Measurements from ENCODE around the gene VPS35. TPM values are rescaled to one million over a fixed set of nuclear protein-coding genes. Genes with fewer than 3 reads are reported as not detected.

Gene VPS35
- total and polyA plus RNA-seq, 2 of the 13 experiments (the other 11 are each of a cell fraction or from before 2014, with no cell fraction given): 30.7 to 136 TPM

DNA sequence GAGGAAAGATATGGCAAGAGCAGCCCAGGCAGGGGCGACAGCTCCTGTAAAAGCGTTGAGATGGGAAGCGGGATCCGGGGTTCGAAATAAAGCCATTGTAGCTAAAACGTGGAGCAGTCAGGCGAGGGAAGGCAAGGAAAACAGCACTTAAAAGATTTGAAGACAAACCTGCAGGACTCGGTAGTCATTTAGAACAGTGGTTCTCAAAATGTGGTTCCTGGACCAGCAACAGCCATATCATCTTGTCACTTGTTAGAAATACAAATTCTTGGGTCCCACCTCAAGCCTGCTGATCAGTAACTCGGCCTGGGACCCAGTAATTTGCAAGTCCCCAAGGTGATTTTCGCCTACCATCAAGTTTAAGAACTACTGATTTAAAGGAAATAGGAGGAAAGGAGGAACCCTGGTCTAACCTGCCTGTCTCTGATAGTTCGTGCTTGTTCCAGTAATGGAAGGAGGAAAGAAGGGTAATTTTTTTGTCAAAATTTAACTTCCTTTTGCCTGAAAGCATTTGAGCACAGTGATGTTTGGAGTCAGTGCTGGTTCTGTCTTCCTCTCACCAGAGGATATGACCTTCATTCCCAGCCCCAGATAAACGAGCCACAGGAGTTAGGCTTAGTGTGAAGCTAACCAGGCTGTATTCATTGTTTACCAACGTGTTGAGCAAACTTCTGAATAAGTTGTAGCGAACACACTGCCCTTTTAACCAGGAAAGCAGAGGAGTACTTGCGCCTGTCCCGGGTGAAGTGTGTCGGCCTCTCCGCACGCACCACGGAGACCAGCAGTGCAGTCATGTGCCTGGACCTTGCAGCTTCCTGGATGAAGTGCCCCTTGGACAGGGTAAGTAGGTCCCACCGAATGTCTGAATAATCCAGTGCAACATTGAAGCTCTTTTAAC, 1.6 kb upstream of the VPS35 start (continued):
- no peak for TF ChIP-seq SP1 (IDR thresholded peaks at IDR 0.05)
- TF ChIP-seq SP1 (CRISPR knock-in tag; IDR thresholded peaks at IDR 0.05): no peak
- no peak for TF ChIP-seq ZSCAN30 (CRISPR knock-in tag; IDR thresholded peaks at IDR 0.05)
- TF ChIP-seq PPARG (CRISPR knock-in tag; conservative IDR thresholded peaks at IDR 0.05): no peak
- TF ChIP-seq, protein P1, sequence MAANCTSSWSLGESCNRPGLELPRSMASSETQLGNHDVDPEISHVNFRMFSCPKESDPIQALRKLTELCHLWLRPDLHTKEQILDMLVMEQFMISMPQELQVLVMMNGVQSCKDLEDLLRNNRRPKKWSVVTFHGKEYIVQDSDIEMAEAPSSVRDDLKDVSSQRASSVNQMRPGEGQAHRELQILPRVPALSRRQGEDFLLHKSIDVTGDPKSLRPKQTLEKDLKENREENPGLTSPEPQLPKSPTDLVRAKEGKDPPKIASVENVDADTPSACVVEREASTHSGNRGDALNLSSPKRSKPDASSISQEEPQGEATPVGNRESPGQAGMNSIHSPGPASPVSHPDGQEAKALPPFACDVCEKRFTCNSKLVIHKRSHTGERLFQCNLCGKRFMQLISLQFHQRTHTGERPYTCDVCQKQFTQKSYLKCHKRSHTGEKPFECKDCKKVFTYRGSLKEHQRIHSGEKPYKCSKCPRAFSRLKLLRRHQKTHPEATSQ (CRISPR knock-in tag; IDR thresholded peaks at IDR 0.05; ENCODE audit: borderline replicate concordance): no peak
- TF ChIP-seq, protein P2, sequence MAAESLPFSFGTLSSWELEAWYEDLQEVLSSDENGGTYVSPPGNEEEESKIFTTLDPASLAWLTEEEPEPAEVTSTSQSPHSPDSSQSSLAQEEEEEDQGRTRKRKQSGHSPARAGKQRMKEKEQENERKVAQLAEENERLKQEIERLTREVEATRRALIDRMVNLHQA (CRISPR knock-in tag; IDR thresholded peaks at IDR 0.05): no peak
- TF ChIP-seq ZNF557 (CRISPR knock-in tag; IDR thresholded peaks at IDR 0.05): 0 out of 2 replicates have a peak, but pooled peaks have one; percentile 21
- peak; percentile 70 for TF ChIP-seq ARID5B (CRISPR knock-in tag; IDR thresholded peaks at IDR 0.05)
- no peak for TF ChIP-seq ZNF775 (CRISPR knock-in tag; IDR thresholded peaks at IDR 0.05; ENCODE audit: borderline replicate concordance)
- no peak for TF ChIP-seq HDAC6 (IDR thresholded peaks at IDR 0.05; ENCODE audit: low read depth, low read length)
- TF ChIP-seq MIER3 (CRISPR knock-in tag; IDR thresholded peaks at IDR 0.05; ENCODE audit: borderline replicate concordance): peak; percentile 70; the same call in 1 of the 2 replicates
- peak; percentile 35; the same call in 1 of the 2 replicates for TF ChIP-seq ZFY (CRISPR knock-in tag; IDR thresholded peaks at IDR 0.05)
- peak; percentile 53 for TF ChIP-seq PAXIP1 (CRISPR knock-in tag; conservative IDR thresholded peaks at IDR 0.05)
- TF ChIP-seq, protein P3, sequence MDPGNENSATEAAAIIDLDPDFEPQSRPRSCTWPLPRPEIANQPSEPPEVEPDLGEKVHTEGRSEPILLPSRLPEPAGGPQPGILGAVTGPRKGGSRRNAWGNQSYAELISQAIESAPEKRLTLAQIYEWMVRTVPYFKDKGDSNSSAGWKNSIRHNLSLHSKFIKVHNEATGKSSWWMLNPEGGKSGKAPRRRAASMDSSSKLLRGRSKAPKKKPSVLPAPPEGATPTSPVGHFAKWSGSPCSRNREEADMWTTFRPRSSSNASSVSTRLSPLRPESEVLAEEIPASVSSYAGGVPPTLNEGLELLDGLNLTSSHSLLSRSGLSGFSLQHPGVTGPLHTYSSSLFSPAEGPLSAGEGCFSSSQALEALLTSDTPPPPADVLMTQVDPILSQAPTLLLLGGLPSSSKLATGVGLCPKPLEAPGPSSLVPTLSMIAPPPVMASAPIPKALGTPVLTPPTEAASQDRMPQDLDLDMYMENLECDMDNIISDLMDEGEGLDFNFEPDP (CRISPR knock-in tag; conservative IDR thresholded peaks at IDR 0.05): no peak
